ENCODE data around the gene TMPRSS13.

TMPRSS13 gene

GRCh38 chr11:117912497-117912896 is 16.7 kb downstream of the TMPRSS13 start:
- DNase-seq (ENCODE audit: low read depth) = no peak

- DNase-seq (ENCODE audit: low read depth) = no peak
Observed at GRCh38 chr11:117911694-117912093, 17.5 kb downstream of the TMPRSS13 start.

GRCh38 chr11:117910941-117911655 is 18.1 kb downstream of the TMPRSS13 start:
- DNase-seq (ENCODE audit: low read depth) = no peak

- no peak for DNase-seq (ENCODE audit: low read depth)
Observed at GRCh38 chr11:117910525-117910924, 18.7 kb downstream of the TMPRSS13 start.

GRCh38 chr11:117909611-117910382 is 19.4 kb downstream of the TMPRSS13 start:
- no peak for DNase-seq (ENCODE audit: low read depth)

- DNase-seq (ENCODE audit: low read depth) = no peak
Observed at GRCh38 chr11:117908959-117909610, 20.1 kb downstream of the TMPRSS13 start.

GRCh38 chr11:117908109-117908895 is 20.9 kb downstream of the TMPRSS13 start:
- no peak for DNase-seq (ENCODE audit: low read depth)

- DNase-seq (ENCODE audit: low read depth) = peak; percentile 89
Observed at GRCh38 chr11:117907276-117908108, 21.7 kb downstream of the TMPRSS13 start.

- DNase-seq (ENCODE audit: low read depth) = no peak
Observed at GRCh38 chr11:117906710-117907109, 22.5 kb downstream of the TMPRSS13 start.

GRCh38 chr11:117906126-117906525 is 23.1 kb downstream of the TMPRSS13 start:
- no peak for DNase-seq (ENCODE audit: low read depth)

- DNase-seq (ENCODE audit: low read depth) = no peak
Observed at GRCh38 chr11:117905524-117905923, 23.7 kb downstream of the TMPRSS13 start.

- DNase-seq (ENCODE audit: low read depth) = no peak
Observed at GRCh38 chr11:117903505-117904382, 25.5 kb downstream of the TMPRSS13 start.

- no peak for DNase-seq (ENCODE audit: low read depth)
Observed at GRCh38 chr11:117902001-117902845, 27.0 kb downstream of the TMPRSS13 start.

- no peak for DNase-seq (ENCODE audit: low read depth)
Observed at GRCh38 chr11:117901601-117902000, 27.6 kb downstream of the TMPRSS13 start.

- no peak for DNase-seq (ENCODE audit: low read depth)
Observed at GRCh38 chr11:117900720-117901440, 28.3 kb downstream of the TMPRSS13 start.

- no peak for DNase-seq (ENCODE audit: low read depth)
Observed at GRCh38 chr11:117900121-117900648, 29.0 kb downstream of the TMPRSS13 start.

GRCh38 chr11:117898059-117898458 is 31.1 kb downstream of the TMPRSS13 start:
- no peak for DNase-seq (ENCODE audit: low read depth)

- DNase-seq (ENCODE audit: low read depth) = no peak
Observed at GRCh38 chr11:117892651-117893050, 36.6 kb downstream of the TMPRSS13 start.

All from EH (cell line).